Pancreas (tissue), 10 donors: ENCODE results near the gene LSAMP. TPM values are rescaled to one million over a fixed set of nuclear protein-coding genes. Genes with fewer than 3 reads are reported as not detected.

ENCODE experiments used
- ATAC-seq, 4 donors: fragments of 200-7000 bp; cut with Tn5 transposase; one replicate each; pipeline versions ENCODE4 v1.8.0 to v1.9.1; 2020; ENCODE audit warnings: mild to moderate bottlenecking in 4 of 4, moderate library complexity in 4 of 4
- DNase-seq, 6 donors: peaks; one replicate each; pipeline ENCODE4 v3.0.0-alpha.2; 2020
- FAIRE-seq: peaks from 2 replicates; lab custom pipeline; 2012; peaks lifted over from hg19 to GRCh38; lab: Jason Lieb, UNC
- H3K27ac ChIP-seq, 4 donors: fragments of 200-600 bp; sonication (generic); 1 replicate in 3 of 4; 2 replicates in 1 of 4; pipeline versions ENCODE4 v1.5.0 to v1.8.0; 2020
- H3K27me3 ChIP-seq, 4 donors: fragments of 200-600 bp; one replicate each; pipeline ENCODE4 v1.8.0; 2021
- H3K36me3 ChIP-seq, 3 donors: fragments of 200-600 bp; sonication (generic) in 1 of 3; one replicate each; pipeline versions ENCODE4 v1.5.0 to v1.8.0; 2020 to 2021
- H3K4me1 ChIP-seq, 3 donors: fragments of 200-600 bp; one replicate each; pipeline ENCODE4 v1.8.0; 2021
- H3K4me3 ChIP-seq, 4 donors: fragments of 200-600 bp; sonication (generic) in 2 of 4; one replicate each; pipeline versions ENCODE4 v1.5.0 to v1.8.0; 2020 to 2021
- H3K9me3 ChIP-seq, 4 donors: fragments of 200-600 bp; one replicate each; pipeline ENCODE4 v1.8.0; 2021
- CTCF ChIP-seq, 4 donors: fragments of 200-600 bp; sonication (generic) in 3 of 4; IDR thresholded peaks; one replicate each; pipeline versions ENCODE4 v1.5.0 to v1.8.0; 2021; ENCODE audit warnings: antibody characterized with exemption in 4 of 4
- WGBS, 2 donors: extraction: QIAGEN DNeasy Blood & Tissue Kit; methylation state at CpG; one replicate each; pipeline ENCODE4 v1.1.7; 2013; 5-methylcytosine and 5-hydroxymethylcytosine counted together
- intact Hi-C, 3 donors: fragments of 100-400 bp; cut with DNase I; formaldehyde crosslinking; loops; one replicate each; pipeline versions ENCODE4 v1.11.1 to v1.14.2; 2022
- polyA plus RNA-seq, 2 donors: library from polyadenylated mRNA; stranded (reverse); fragments of 200-250 nt; gene quantifications; one replicate each; pipeline ENCODE4 v1.2.3, GENCODE V29; 2013
- total RNA-seq, 6 donors: library from RNA; stranded (reverse); fragmentation: NEBNext Ultra II Directional in 4 of 6; extraction: Animal tissue kit (Norgen Biotek cat#: 25700) in 4 of 6; gene quantifications; one replicate each; pipeline versions ENCODE4 v1.2.1 to v1.2.4, GENCODE V29; 2021 to 2023
- donor health status: healthy with polysubstance abuse.
- donor health status: DM: no; HTN: no; CAD: no; lungs with moderate emphysema.
- donor health status: DM: no; HTN: no; CAD: no.
- donor health status: control.
- donor health status: control.
- donor health status: Bipolar disorder and iron deficiency.
- donor health status: DM: yes; HTN: yes; CAD: no.
- donor health status: DM: no; HTN: no; CAD: no.
- donor health status: DM: no; HTN: no; CAD: no.
- donor health status: DM: yes; HTN: yes; CAD: no.

LSAMP gene
- total and polyA plus RNA-seq, 8 donors: 0.51 to 5.5 (median 1.5) TPM

- WGBS, 2 donors: 92 to 97% methylated on average over 2 of the region's 2 CpGs
- Histone ChIP-seq H3K9me3 (no peaks in the 10 kb centered on the region), H3K4me3 (no peak overlapping the region), H3K27me3 (no peaks in the 10 kb centered on the region), H3K27ac (no peak overlapping the region), H3K4me1 (no peaks in the 10 kb centered on the region), H3K36me3 (no peaks in the 10 kb centered on the region)
- intact Hi-C loops: no loop called here
- no peak for DNase-seq
- ATAC-seq: peak in 1 of 4 donors; percentile 17
- no peak for TF ChIP-seq CTCF (IDR thresholded peaks at IDR 0.05)
- FAIRE-seq: no peak
These were observed 622.2 kb downstream of the LSAMP start for GRCh38 chr3:115823083-115823482.

- Histone ChIP-seq H3K27me3 (no peaks in the 10 kb centered on the region), H3K27ac (no peak overlapping the region), H3K9me3 (no peaks in the 10 kb centered on the region), H3K36me3 (no peaks in the 10 kb centered on the region), H3K4me1 (no peaks in the 10 kb centered on the region), H3K4me3 (no peak overlapping the region)
- FAIRE-seq (no peak), ATAC-seq (no peak), DNase-seq (no peak)
- intact Hi-C loops: no loop called here
- WGBS, 2 donors: 87 to 96% methylated on average over 3 of the region's 3 CpGs
- TF ChIP-seq CTCF (IDR thresholded peaks at IDR 0.05): no peak
These were observed 622.7 kb downstream of the LSAMP start for GRCh38 chr3:115822579-115822978.

DNA sequence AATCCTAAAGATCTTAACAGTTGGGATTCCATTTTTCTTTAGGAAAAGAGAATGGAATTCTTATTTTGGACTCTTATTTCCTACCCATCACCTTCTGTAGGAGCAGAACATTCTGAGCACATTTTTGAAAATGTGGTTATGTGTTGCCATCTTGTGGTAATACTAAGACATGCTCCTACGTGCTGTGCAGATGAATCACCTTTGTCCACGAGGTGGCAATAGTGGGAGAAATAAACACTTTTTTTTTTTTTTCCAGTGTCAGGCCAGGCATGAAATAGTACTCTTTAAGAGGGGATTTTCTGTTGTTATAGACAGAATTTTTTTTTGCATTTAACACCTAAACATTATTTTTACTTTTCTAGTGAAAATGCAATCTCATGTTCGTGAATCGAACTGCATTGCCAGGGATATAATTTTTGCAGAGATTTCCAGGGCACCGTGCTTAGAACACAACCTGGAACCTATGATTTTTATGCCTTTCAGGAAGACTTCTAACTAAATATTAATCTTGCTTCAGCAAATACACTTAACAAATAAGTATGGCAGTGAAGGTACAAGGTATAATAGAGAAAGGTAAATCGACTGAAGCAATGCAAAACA is 625.4 kb downstream of the LSAMP start:
- intact Hi-C loops: no loop called here
- ATAC-seq: peak; percentile 79 to 95 (median 90)
- DNase-seq: peak in 4 of 6 donors; percentile 58 to 73 (median 62)
- peak; percentile 87 to 95 (median 91) for TF ChIP-seq CTCF (IDR thresholded peaks at IDR 0.05)
- Histone ChIP-seq H3K4me1 (no peaks in the 10 kb centered on the region), H3K9me3 (no peaks in the 10 kb centered on the region), H3K27me3 (no peaks in the 10 kb centered on the region), H3K27ac (no peak overlapping the region), H3K36me3 (no peaks in the 10 kb centered on the region), H3K4me3 (no peak overlapping the region)
- 47 to 48% methylated on average over 6 of the region's 6 CpGs for WGBS, 2 donors
- FAIRE-seq: peak; percentile 93

GRCh38 chr3:115814778-115815380 is 630.4 kb downstream of the LSAMP start:
- TF ChIP-seq CTCF (IDR thresholded peaks at IDR 0.05): peak; percentile 81 to 94 (median 90)
- FAIRE-seq: peak; percentile 59
- 13 to 14% methylated on average over 8 of the region's 8 CpGs for WGBS, 2 donors

GRCh38 chr3:115814006-115814405 is 631.3 kb downstream of the LSAMP start:
- no peak for TF ChIP-seq CTCF (IDR thresholded peaks at IDR 0.05)
- Histone ChIP-seq H3K9me3 (no peaks in the 10 kb centered on the region), H3K4me1 (peaks cover 0 to 6% (median 5%) of the 10 kb centered on the region in 3 donors), H3K36me3 (no peaks in the 10 kb centered on the region), H3K4me3 (no peak overlapping the region), H3K27ac (no peak overlapping the region), H3K27me3 (no peaks in the 10 kb centered on the region)
- FAIRE-seq: no peak
- DNase-seq: peak in 2 of 6 donors; percentile 37 to 48
- intact Hi-C loops: no loop called here
- ATAC-seq: peak; percentile 76 to 92 (median 87)

More at GRCh38 chr3:115814778-115815380, 630.4 kb downstream of the LSAMP start:
- intact Hi-C loops: no loop called here
- H3K4me1 ChIP-seq: peaks cover 0 to 6% (median 5%) of the 10 kb centered on the region in 3 donors
- no peak overlapping the region for H3K4me3 ChIP-seq
- DNase-seq (peak in 5 of 6 donors; percentile 52 to 87 (median 64)), ATAC-seq (peak; percentile 86 to 96 (median 94))
- no peak overlapping the region for H3K27ac ChIP-seq
- H3K27me3 ChIP-seq: no peaks in the 10 kb centered on the region
- no peaks in the 10 kb centered on the region for H3K9me3 ChIP-seq
- no peaks in the 10 kb centered on the region for H3K36me3 ChIP-seq
